Kidney epithelial cell (primary cell): ENCODE results near the gene EIF2B2. TPM values are rescaled to one million over a fixed set of nuclear protein-coding genes. Genes with fewer than 3 reads are reported as not detected.

Source experiments
- DNase-seq: peaks from one replicate; pipeline ENCODE4 v3.0.0-alpha.2; 2010; ENCODE audit warnings: low read depth
- H3K27me3 ChIP-seq: 2 replicates; pipeline ENCODE4 v1.6.0; 2011; ENCODE audit warnings: low read length; ENCODE audit not compliant: control insufficient read depth, insufficient read depth
- H3K36me3 ChIP-seq: 2 replicates; pipeline ENCODE4 v1.5.1; 2011; ENCODE audit warnings: low read length; ENCODE audit not compliant: control insufficient read depth, insufficient read depth
- H3K4me3 ChIP-seq: 2 replicates; pipeline ENCODE4 v1.5.1; 2011; ENCODE audit warnings: low read depth, mild to moderate bottlenecking, control low read depth, low read length
- total RNA-seq: library from RNA; depleted of rRNA; stranded (reverse); fragments of >200 nt; gene quantifications from 2 replicates; pipeline ENCODE4 v1.2.3, GENCODE V29; 2015
- TF ChIP-seq, protein P1 (sequence below): IDR thresholded peaks from 2 replicates; pipeline ENCODE4 v1.5.1; 2011; ENCODE audit warnings: mild to moderate bottlenecking, moderate library complexity, low read length, control low read depth, inconsistent platforms; ENCODE audit not compliant: insufficient read depth, poor library complexity, severe bottlenecking

EIF2B2 gene
- total RNA-seq, 1 donor from 2014 or later, result 78.6 TPM

DNA sequence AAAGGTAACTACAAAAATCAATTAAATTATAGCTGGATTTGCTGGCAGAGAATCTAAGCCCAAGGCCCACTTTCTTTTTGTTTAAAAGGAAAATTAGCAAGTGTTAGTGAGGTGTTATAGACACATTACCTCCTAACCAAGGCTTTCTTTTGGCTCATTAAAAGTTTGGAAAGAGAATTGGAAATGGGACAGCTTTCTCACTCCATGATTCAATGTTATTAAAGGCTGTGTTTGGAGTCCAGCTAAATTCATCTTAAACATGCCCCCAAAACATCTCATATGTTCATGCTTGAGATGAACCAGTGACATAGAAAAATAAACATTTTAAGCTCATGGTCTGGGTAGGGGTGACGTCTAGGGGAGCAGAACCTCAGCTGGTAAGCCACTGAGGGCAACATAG lies 33.9 kb upstream of the EIF2B2 start:
- H3K36me3 ChIP-seq, result no peaks in the 10 kb centered on the region
- TF ChIP-seq, protein P1, sequence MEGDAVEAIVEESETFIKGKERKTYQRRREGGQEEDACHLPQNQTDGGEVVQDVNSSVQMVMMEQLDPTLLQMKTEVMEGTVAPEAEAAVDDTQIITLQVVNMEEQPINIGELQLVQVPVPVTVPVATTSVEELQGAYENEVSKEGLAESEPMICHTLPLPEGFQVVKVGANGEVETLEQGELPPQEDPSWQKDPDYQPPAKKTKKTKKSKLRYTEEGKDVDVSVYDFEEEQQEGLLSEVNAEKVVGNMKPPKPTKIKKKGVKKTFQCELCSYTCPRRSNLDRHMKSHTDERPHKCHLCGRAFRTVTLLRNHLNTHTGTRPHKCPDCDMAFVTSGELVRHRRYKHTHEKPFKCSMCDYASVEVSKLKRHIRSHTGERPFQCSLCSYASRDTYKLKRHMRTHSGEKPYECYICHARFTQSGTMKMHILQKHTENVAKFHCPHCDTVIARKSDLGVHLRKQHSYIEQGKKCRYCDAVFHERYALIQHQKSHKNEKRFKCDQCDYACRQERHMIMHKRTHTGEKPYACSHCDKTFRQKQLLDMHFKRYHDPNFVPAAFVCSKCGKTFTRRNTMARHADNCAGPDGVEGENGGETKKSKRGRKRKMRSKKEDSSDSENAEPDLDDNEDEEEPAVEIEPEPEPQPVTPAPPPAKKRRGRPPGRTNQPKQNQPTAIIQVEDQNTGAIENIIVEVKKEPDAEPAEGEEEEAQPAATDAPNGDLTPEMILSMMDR, result no peak
- DNase-seq, result no peak
- H3K4me3 ChIP-seq, result no peak overlapping the region
- no peaks in the 10 kb centered on the region for H3K27me3 ChIP-seq

- Histone ChIP-seq H3K36me3 (no peaks in the 10 kb centered on the region), H3K27me3 (no peaks in the 10 kb centered on the region), H3K4me3 (no peak overlapping the region)
- TF ChIP-seq, protein P1, result no peak
- DNase-seq, result no peak
Measured at GRCh38 chr14:74973003-74973653, 29.6 kb upstream of the EIF2B2 start.

DNA sequence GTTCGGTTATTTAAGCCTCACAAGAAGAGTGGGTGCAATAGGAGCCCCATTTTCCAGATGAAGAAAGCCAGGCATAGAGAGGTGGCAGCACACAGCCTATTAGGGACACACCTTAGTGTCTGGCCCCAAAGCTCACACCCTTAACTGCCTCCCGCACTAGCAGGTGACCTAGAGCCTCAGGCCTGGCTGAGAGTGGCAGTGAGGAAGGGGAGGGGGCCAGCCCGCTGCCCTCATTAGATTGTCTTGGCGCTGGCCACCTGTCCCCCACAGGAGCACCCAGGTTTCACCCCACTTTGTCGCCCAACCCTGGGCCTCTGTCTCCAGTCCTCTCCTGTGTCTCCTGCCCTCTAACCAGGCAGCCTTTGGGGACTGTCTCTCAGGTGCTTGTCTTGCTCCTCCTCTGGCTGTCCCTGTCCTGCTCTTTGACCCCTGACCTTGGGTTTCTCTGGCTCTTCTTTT lies 28.8 kb upstream of the EIF2B2 start:
- TF ChIP-seq, protein P1, result no peak

GRCh38 chr14:74974364-74975058 lies 28.2 kb upstream of the EIF2B2 start:
- Histone ChIP-seq H3K27me3 (no peaks in the 10 kb centered on the region), H3K4me3 (no peak overlapping the region), H3K36me3 (no peaks in the 10 kb centered on the region)
- TF ChIP-seq, protein P1, result no peak
- no peak for DNase-seq

More for the DNA sequence above, 28.8 kb upstream of the EIF2B2 start:
- DNase-seq, result no peak
- Histone ChIP-seq H3K36me3 (no peaks in the 10 kb centered on the region), H3K4me3 (no peak overlapping the region), H3K27me3 (no peaks in the 10 kb centered on the region)

- DNase-seq, result no peak
- TF ChIP-seq, protein P1, result no peak
- Histone ChIP-seq H3K4me3 (no peak overlapping the region), H3K27me3 (no peaks in the 10 kb centered on the region), H3K36me3 (no peaks in the 10 kb centered on the region)
Measured at GRCh38 chr14:74975059-74975810, 27.5 kb upstream of the EIF2B2 start.
